Measurements from ENCODE around the gene STAB1.

STAB1 gene

GRCh38 chr3:52494886-52495495, at the start of gene STAB1:
STAB1 (plus strand) TSS chr3:52495338; CDS start chr3:52495414, 76 bp downstream.
- DNase-seq: no peak

- DNase-seq: no peak
Measured at GRCh38 chr3:52446042-52446441, 49.1 kb upstream of the STAB1 start.

DNA sequence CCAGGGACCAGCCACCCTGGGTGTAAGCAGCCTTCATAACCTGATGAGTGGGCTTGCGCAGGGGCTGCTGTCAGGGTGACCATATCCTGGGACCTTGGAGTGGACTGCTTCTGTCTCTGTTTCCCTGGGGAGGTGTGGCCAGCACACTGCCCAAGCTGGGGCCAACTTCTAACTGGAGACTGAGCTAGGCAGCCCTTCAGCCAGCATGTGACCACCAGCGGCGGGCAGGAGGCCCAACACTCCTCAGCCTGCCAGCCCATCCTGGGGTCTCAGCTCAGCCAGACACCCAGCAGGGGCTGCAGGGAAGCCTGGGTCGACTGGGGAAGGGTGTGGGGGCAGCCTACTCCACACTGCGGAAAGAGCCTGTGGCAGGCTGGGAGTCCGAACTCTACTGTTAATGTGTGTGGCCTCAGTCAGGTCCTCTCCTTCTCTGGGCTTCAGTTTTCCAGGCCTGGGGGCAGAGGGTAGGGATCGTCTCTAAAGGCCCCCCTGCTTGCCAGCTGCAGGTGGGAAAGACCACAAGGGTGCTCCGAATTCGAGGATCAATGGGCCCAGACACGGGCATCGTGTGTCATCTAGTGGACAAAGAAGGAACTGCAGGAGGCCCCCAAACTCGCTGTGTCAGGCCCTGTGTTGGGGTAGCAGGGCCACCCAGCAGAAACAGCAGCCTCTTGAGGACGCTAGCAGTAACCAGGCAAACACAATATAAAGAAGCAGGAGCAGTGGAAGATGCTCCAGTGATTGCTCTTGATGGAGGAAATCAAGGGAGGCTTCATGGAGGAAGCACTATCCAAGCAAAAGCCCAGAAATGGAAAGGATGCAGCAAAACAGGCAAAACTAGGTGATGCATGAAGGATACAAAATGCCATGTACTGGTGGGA, 48.3 kb upstream of the STAB1 start:
- DNase-seq: peak; percentile 81

- no peak for DNase-seq
Measured at GRCh38 chr3:52447512-52448355, 47.4 kb upstream of the STAB1 start.

DNA sequence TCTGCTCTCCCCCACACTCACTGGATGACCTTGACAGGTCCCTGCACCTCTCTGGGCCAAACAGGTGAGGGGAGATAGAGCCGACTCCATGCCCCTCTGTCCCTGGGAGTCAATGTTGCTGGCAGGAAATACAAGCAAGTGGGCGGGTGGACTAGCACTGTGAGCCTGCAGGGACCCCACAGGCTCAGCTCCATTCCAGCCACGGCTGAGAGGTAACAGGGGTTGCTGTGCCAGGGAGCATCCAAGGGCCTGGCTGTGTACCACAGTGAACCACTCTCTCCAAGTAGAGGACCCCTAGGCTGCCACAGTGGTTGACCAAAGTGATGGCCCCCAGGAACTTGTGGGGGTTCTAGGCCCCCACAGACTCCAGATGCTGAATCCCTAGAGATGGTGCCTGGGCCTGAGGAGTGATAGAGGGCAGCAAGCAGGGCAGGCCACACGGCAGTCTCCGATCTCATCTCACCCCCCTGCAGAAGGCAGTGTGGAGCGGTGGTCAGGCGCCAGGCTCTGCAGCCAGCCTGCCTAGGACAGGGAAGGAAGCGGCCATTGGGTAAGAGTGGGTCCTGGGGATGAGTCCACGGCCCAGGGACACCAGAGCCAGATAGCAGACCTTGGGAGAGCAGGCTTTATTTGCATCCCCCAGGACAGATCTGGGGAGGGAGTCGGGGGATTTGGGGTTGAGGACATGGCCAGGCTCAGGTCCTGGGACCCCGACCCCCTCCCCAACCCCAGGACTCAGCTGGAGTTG, 44.5 kb upstream of the STAB1 start:
- DNase-seq: no peak

DNA sequence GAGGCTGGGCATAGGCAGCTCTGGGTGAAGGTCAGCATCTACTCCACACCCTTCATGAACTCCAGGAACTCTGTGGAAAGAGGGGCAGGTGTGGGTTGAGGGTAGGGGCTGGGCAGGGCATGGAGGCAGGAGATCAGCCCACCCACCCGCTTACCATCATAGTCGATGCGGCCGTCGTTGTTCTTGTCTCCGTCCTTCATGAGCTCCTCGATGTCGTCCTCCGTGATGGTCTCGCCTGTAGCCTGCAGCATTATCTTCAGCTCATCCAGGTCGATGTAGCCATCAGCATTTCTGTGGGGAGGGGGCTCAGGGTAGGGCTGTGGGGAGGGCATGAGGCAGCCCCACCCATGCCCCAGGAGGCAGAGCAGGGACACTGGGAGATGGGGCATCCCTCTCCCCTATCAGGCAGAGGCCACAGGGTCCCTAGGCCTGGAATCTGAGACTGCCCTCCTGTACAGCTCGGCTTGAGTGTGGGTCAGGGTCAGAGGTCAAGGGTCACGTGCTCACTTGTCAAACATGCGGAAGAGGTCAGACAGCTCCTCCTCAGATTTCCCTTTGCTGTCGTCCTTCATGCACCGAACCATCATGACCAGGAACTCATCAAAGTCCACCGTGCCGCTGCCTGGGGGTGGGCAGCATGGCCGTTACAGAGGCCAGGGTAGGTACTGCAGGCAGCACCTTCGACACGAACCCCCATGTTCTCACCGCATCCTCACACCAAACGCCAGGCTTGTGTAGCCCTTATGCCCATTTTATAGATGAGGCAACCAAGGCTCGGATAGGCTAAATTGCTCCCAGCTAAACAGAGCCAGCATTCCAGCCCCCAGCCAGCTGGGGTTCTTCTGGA, 43.7 kb upstream of the STAB1 start:
- no peak for DNase-seq

- no peak for DNase-seq
Measured at GRCh38 chr3:52452126-52452525, 43.0 kb upstream of the STAB1 start.

- DNase-seq: no peak
Measured at GRCh38 chr3:52452570-52453221, 42.4 kb upstream of the STAB1 start.

- DNase-seq: no peak
Measured at GRCh38 chr3:52453496-52454249, 41.5 kb upstream of the STAB1 start, which contains the start of gene TNNC1. TNNC1 (minus strand) TSS chr3:52454041; CDS start chr3:52454015, 26 bp downstream.

- no peak for DNase-seq
Measured at GRCh38 chr3:52454250-52454937, 40.7 kb upstream of the STAB1 start.

- peak; percentile 13 for DNase-seq
Measured at GRCh38 chr3:52454938-52455282, 40.2 kb upstream of the STAB1 start.

- DNase-seq: peak; percentile 97
Measured at GRCh38 chr3:52455283-52456168, 39.6 kb upstream of the STAB1 start, which contains the start of gene NISCH. NISCH (plus strand) TSS chr3:52455604; CDS start chr3:52455642, 38 bp downstream.

DNA sequence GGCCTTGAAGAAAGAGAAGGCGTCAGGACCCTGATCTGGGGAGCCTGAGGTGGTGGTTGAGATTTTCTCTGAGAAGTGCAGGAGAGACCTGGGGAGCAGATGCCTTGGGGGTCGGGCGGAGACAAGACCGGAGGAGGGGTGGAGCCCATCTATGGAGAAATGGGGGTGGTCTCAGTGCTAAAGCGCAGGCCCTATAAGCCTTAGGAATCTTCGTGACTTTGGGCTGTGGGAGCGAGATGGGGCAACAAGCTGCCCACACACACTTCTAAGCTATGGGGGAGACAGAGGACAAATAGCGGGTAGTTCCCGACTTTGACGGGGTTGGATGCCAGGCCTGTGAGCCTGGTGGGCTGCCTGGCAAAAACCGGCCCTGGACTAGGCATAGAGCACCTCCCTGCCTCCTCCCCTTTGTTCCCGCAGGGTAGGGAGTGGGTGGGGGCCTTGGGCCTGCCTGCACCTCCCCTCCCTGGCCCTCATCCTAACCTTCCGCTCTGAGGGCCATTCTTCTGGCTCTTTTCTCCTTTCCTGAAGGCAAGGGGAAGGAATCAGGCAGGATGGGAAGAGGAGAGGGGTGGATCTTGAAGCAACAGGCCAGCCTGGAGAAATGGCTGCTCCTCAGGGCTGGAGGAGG, 38.9 kb upstream of the STAB1 start:
- DNase-seq: peak; percentile 26

- DNase-seq: no peak
Measured at GRCh38 chr3:52456800-52457183, 38.3 kb upstream of the STAB1 start.

- no peak for DNase-seq
Measured at GRCh38 chr3:52458031-52458760, 36.9 kb upstream of the STAB1 start.

- no peak for DNase-seq
Measured at GRCh38 chr3:52458770-52459545, 36.2 kb upstream of the STAB1 start.

- no peak for DNase-seq
Measured at GRCh38 chr3:52461874-52462273, 33.3 kb upstream of the STAB1 start.

Measured in stimulated activated CD4-positive, alpha-beta T cell treated with anti-CD3 and anti-CD28 coated beads, Interleukin-15, amount 100 ng/mL, for 24 hours (primary cell).